K562 (cell line): ENCODE data around the gene SKAP1. TPM values are rescaled to one million over a fixed set of nuclear protein-coding genes. Genes with fewer than 3 reads are reported as not detected.

ENCODE experiments used
- CBFA2T2 ChIP-seq: fragments of 450-650 bp; conservative IDR thresholded peaks from 2 replicates; pipeline ENCODE4 v1.6.1; 2017; ENCODE audit warnings: mild to moderate bottlenecking
- DIDO1 ChIP-seq: fragments of 450-650 bp; IDR thresholded peaks from 2 replicates; pipeline ENCODE4 v1.6.1; 2016; ENCODE audit warnings: low read depth, missing biosample characterization, missing genetic modification characterization
- DNMT1 ChIP-seq: fragments of 450-650 bp; IDR thresholded peaks from 2 replicates; pipeline ENCODE4 v1.6.1; 2016; ENCODE audit warnings: antibody characterized with exemption, mild to moderate bottlenecking
- FOXA3 ChIP-seq, 2 experiments: fragments of 450-650 bp in 1 of 2; sonication (generic) in 1 of 2; formaldehyde crosslinking; IDR thresholded peaks in 1 of 2; conservative IDR thresholded peaks in 1 of 2; 2 replicates each; pipeline versions ENCODE4 v1.4.0 to v1.8.0; 2020 to 2022; ENCODE audit warnings: mild to moderate bottlenecking in 2 of 2, missing genetic modification reagents in 1 of 2
- FOXK2 ChIP-seq, 2 experiments: fragments of 450-650 bp; IDR thresholded peaks in 1 of 2; conservative IDR thresholded peaks in 1 of 2; 2 replicates each; pipeline ENCODE4 v1.6.1; 2016; ENCODE audit warnings: low read depth in 2 of 2, mild to moderate bottlenecking in 1 of 2
- GTF2E2 ChIP-seq: fragments of 200-800 bp; sonication (Bioruptor generic); IDR thresholded peaks from 2 replicates; pipeline ENCODE4 v1.6.1; 2016; ENCODE audit warnings: missing genetic modification characterization, missing compliant biosample characterization
- HDAC6 ChIP-seq: IDR thresholded peaks from 2 replicates; pipeline ENCODE4 v1.6.1; 2012; ENCODE audit warnings: low read depth, mild to moderate bottlenecking, control low read depth, inconsistent platforms, low read length, moderate library complexity
- HMG20B ChIP-seq: fragments of 250-450 bp; sonication (Bioruptor Pico); IDR thresholded peaks from 2 replicates; pipeline ENCODE4 v1.5.0; 2021; ENCODE audit warnings: mild to moderate bottlenecking
- IFI16 ChIP-seq: fragments of 250-450 bp; sonication (Bioruptor Pico); IDR thresholded peaks from 2 replicates; pipeline ENCODE4 v2.1.2; 2022; ENCODE audit warnings: mild to moderate bottlenecking, inconsistent platforms
- JUND ChIP-seq, 2 experiments: IDR thresholded peaks; 2 replicates in 1 of 2; 3 replicates in 1 of 2; pipeline ENCODE4 v1.6.1; 2011; ENCODE audit warnings: borderline replicate concordance in 2 of 2, low read depth in 2 of 2, low read length in 2 of 2, improper control_type of control experiment in 1 of 2, missing biosample characterization in 1 of 2, missing genetic modification characterization in 1 of 2, missing genetic modification reagents in 1 of 2
- NCOA1 ChIP-seq: fragments of 450-650 bp; IDR thresholded peaks from 2 replicates; pipeline ENCODE4 v1.6.1; 2016; ENCODE audit warnings: low read depth
- PBX2 ChIP-seq, 2 experiments: IDR thresholded peaks in 1 of 2; conservative IDR thresholded peaks in 1 of 2; 2 replicates each; pipeline ENCODE4 v1.6.1; 2016; ENCODE audit warnings: low read depth in 2 of 2, mild to moderate bottlenecking in 1 of 2, missing compliant biosample characterization in 1 of 2, missing genetic modification characterization in 1 of 2, moderate library complexity in 1 of 2
- RBM22 ChIP-seq: fragments of 200-400 bp; formaldehyde crosslinking; IDR thresholded peaks from 2 replicates; pipeline ENCODE4 v1.6.1; 2018; ENCODE audit warnings: low read length, low read depth; ENCODE audit not compliant: poor library complexity, severe bottlenecking
- SNAPC5 ChIP-seq: fragments of 250-450 bp; sonication (Bioruptor Pico); IDR thresholded peaks from 2 replicates; pipeline ENCODE4 v1.8.0; 2021; ENCODE audit warnings: moderate library complexity, mild to moderate bottlenecking, inconsistent platforms
- ZBTB26 ChIP-seq: fragments of 450-650 bp; formaldehyde crosslinking; IDR thresholded peaks from 2 replicates; pipeline ENCODE4 v1.4.0; 2022; ENCODE audit warnings: missing genetic modification characterization
- ZNF445 ChIP-seq: fragments of 250-450 bp; sonication (Bioruptor Pico); IDR thresholded peaks from 2 replicates; pipeline ENCODE4 v1.4.0; 2020; ENCODE audit warnings: low read depth, mild to moderate bottlenecking, moderate library complexity
- polyA plus RNA-seq, 8 experiments: library from polyadenylated mRNA; depleted of rRNA in 4 of 8; stranded (reverse) in 5 of 8; unstranded in 3 of 8; fragments of >200 nt; fragmentation: Nextera tagmentation in 2 of 8; fragmentation: Illumina TruSeq in 1 of 8; extraction: Ambion mirVana in 2 of 8; extraction: Trizol in 1 of 8; gene quantifications; 2 replicates each; pipeline versions ENCODE4 v1.2.1 to v1.2.3, GENCODE V29; 2011 to 2014; ENCODE audit warnings: inconsistent platforms in 1 of 8, missing spikeins in 1 of 8
- total RNA-seq, 7 experiments: library from RNA; depleted of rRNA in 6 of 7; stranded (reverse); fragments of >200 nt in 6 of 7; fragmentation: Illumina TruSeq in 2 of 7; extraction: Trizol in 2 of 7; gene quantifications; 2 replicates each; pipeline versions ENCODE4 v1.2.1 to v1.2.3, GENCODE V29; 2011 to 2021; ENCODE audit warnings: low replicate concordance in 1 of 7
- TF ChIP-seq, protein P1 (sequence below): fragments of 450-650 bp; IDR thresholded peaks from one replicate; pipeline ENCODE4 v1.6.1; 2018; ENCODE audit warnings: mild to moderate bottlenecking, moderate library complexity; ENCODE audit not compliant: partially characterized antibody
- TF ChIP-seq, protein P2 (sequence below): fragments of 450-650 bp; IDR thresholded peaks from 2 replicates; pipeline ENCODE4 v1.6.1; 2016; ENCODE audit warnings: borderline replicate concordance

SKAP1 gene
- total and polyA plus RNA-seq, 9 of the 15 experiments (the other 6 are each of a cell fraction or from before 2014, with no cell fraction given) = 0.06 to 0.80 (median 0.10) TPM; not detected in 4

DNA sequence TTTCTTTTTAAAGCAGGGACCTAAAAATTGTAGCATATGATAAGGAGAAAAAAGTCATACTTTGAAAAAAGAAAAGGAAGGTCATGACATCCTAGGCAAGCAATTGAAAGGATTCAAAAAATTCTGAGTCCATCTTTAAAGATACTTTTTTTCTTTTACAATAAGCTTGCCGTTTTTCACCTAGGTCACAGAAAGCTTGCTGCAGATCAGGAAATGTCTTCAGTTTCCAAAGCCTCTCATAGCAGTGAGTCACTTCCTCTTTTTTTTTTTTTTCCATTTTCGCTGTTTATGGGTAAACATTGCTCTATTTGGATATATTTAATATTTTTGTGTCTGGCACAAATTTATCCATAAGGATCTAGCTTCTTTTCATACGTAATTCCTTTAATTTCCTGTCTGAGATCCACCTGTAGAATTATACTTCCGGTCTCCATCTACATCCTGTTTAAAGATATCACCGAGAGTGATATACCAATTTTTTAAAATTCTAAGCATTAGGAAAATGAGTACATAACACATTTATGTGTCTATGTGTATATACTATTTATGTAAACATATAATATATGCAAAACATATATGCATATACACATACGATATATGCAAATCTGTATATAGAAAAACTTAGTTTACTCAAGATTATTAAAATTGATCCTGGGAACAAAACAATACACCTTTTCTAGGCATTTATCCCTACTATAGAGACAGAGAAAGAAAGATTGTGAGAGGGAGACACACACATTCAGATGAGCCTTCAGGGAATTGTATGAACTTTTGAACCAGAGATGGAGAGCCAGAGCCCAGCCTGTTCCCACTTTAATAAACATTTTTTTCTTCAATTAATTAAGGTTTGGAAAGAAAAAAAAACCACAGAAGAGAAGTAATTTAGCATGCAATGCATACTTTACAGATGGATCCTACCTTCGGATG, 134.4 kb downstream of the SKAP1 start (continued):
- TF ChIP-seq, protein P1, sequence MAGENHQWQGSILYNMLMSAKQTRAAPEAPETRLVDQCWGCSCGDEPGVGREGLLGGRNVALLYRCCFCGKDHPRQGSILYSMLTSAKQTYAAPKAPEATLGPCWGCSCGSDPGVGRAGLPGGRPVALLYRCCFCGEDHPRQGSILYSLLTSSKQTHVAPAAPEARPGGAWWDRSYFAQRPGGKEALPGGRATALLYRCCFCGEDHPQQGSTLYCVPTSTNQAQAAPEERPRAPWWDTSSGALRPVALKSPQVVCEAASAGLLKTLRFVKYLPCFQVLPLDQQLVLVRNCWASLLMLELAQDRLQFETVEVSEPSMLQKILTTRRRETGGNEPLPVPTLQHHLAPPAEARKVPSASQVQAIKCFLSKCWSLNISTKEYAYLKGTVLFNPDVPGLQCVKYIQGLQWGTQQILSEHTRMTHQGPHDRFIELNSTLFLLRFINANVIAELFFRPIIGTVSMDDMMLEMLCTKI = no peak
- TF ChIP-seq FOXK2 (conservative IDR thresholded peaks at IDR 0.05 in 1 of 2, IDR thresholded peaks at IDR 0.05 in 1 of 2; ENCODE audit: low read depth in 2 of 2) (0 out of 4 replicates have a peak, but pooled peaks of 1 of the 2 experiments have one; percentile 17), GTF2E2 (tag) (0 out of 2 replicates have a peak, but pooled peaks have one; percentile 21), HMG20B (CRISPR knock-in tag) (no peak), CBFA2T2 (no peak), JUND (IDR thresholded peaks at IDR 0.05; ENCODE audit: borderline replicate concordance, low read depth, low read length) (peak; percentile 85), JUND (tag; IDR thresholded peaks at IDR 0.05; ENCODE audit: borderline replicate concordance, low read depth, low read length) (peak; percentile 80), FOXA3 (CRISPR knock-in tag; conservative IDR thresholded peaks at IDR 0.05 in 1 of 2, IDR thresholded peaks at IDR 0.05 in 1 of 2) (0 out of 4 replicates have a peak, but pooled peaks of 1 of the 2 experiments have one; percentile 11), ZBTB26 (no peak), DIDO1 (no peak), DNMT1 (no peak), HDAC6 (no peak), ZNF445 (no peak), RBM22 (no peak), IFI16 (CRISPR knock-in tag) (no peak), SNAPC5 (CRISPR knock-in tag) (no peak), PBX2 (CRISPR knock-in tag; IDR thresholded peaks at IDR 0.05; ENCODE audit: low read depth) (no peak), PBX2 (tag; conservative IDR thresholded peaks at IDR 0.05; ENCODE audit: low read depth) (no peak), NCOA1 (no peak)
- TF ChIP-seq, protein P2, sequence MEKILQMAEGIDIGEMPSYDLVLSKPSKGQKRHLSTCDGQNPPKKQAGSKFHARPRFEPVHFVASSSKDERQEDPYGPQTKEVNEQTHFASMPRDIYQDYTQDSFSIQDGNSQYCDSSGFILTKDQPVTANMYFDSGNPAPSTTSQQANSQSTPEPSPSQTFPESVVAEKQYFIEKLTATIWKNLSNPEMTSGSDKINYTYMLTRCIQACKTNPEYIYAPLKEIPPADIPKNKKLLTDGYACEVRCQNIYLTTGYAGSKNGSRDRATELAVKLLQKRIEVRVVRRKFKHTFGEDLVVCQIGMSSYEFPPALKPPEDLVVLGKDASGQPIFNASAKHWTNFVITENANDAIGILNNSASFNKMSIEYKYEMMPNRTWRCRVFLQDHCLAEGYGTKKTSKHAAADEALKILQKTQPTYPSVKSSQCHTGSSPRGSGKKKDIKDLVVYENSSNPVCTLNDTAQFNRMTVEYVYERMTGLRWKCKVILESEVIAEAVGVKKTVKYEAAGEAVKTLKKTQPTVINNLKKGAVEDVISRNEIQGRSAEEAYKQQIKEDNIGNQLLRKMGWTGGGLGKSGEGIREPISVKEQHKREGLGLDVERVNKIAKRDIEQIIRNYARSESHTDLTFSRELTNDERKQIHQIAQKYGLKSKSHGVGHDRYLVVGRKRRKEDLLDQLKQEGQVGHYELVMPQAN = no peak
